Measurements from ENCODE around the gene FANCF.

The FANCF gene

DNA sequence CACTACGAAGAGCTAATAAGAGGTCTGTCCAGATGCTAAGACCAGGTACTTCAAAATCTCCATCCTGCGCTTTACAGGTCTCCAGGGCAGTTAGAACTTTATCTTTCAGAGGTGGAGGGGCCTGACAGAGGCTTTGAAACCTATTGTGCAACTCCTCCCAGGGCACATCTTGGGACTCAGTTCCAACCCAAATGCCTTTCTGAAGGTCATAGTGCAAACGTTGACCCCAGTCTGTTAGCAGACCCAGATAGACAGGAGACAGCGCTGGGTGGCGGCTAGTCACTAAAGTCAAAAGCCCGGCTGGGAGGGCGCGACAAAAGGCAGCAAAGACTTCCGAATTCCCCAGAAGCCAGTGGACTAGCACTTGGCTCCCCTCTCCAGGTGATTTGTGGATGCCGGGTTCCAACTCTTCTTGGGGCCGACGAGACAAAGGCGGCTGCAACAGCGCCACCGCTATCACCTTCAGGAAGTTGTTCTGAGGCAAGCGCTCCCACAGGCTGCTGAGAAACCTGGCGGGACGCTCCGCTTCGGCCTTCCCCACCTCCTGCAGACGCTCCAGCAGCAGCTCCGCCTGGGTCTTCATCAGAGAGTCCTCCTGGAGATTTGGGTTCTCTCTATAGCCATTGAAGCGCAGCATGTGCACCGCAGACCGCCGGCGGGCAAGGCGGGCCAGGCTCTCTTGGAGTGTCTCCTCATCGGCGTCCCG is 728 bp downstream of the FANCF start:
- DNase-seq, result peak; percentile 21 to 78 (median 53)

DNA sequence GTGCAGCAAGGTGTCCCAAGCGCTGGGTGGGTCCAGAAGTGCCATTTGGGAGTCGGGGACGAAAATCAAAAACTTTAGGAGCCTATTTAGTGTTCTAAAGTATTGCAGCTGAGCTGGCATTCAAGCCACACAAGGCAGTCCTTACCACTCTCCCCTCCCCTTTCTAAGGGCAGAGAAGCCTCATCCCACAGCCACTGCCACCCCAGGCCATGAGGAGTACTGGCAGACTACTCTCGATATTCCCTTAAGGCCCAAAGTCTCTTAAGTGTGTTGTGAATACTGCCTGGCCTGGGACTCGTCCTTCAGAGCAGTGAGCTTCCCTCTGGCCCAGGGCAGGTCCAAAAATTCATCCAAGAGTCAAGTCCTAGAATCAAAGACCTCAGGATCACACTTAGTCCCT is 7.8 kb downstream of the FANCF start:
- DNase-seq, result no peak

DNA sequence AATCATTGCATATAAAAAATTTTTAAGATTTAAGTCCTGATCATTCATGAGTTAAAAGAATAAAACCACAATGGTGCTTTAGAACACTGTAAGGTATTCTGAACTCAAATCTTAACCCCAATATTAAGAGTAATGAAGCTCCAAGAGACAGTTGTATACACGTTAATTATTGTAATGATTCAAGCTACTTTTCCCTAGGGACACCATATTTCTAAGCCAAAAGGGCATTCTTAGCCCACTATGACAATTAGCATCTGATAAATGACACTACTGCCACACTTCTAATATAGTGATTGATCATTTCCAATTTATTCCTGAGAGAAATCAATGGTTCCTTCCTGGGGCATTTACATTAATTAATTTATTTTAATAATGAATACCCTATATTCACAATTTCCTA is 21.7 kb downstream of the FANCF start:
- DNase-seq, result no peak

DNA sequence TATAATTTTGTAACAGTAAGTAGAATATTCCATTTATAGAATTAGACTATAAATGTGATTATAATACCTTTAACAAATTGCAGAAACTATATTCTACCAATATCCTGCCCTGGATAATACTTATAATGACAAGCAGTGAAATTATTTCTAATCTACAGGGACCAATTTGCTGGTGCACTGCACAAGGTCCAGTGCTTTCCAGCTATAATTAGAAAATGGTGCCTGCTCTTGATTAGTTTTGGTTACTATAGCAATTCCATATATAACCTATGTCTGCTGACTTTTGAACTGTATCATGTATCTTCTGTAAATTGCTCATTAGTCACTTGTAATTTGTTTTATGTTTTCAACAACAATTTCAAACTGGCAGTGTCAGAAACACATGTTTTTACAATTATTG is 23.1 kb downstream of the FANCF start:
- DNase-seq, result no peak

DNA sequence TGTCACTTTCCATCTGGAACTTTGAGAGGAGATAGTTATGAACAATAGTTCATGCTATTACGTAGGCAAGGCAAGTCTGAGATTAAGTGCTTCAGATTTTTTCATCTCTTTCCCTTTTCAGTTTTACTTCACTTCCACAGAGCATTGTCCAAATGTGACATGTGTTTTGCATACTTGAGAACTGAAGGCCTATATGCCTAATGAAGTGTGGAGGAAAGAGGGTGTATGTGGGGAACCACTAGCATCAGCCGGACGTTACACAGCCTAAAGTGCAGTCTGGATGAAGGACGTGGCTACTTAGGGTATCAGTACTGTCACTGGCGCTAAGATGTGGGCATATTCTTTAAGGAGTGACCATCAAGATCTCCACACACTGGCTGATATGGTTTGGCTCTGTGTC is 26.2 kb downstream of the FANCF start:
- no peak for DNase-seq

DNA sequence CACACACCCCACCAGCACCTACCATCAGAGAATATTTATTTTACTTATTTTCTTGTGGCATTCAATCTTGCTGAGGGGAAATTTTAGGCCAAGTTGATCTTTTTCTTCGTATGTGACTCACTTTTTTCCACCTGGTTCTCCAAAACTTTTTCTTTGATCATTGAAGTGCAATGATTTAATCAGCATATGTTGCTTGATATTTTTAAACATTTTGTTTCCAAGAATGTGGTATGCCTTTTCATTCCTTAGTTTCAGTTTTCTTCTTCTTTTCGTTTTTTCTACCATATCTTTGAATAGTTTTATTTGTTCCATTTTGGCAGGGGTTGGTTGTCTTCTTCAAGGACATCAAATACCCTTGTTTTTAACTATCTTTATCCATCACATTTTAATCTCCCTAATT is 28.6 kb downstream of the FANCF start:
- DNase-seq, result no peak

DNA sequence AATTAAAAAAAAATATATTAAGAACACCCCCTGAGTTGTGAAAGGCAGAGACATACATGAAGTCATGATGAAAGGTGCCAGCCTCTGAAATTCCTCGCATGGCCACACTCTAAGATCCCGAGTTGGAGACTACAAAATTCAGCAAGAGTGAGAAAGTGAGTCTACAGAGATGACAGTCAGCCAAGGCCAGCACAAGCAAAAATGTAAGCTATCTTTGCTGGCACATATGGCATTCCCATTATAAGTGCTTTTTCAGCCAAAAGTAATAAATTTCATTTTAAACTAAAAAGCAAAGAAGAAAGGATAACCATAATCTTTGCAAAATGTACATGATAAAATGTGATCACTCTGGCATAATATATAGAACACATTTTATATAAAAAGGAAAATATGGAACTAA is 40.6 kb downstream of the FANCF start:
- DNase-seq, result no peak

DNA sequence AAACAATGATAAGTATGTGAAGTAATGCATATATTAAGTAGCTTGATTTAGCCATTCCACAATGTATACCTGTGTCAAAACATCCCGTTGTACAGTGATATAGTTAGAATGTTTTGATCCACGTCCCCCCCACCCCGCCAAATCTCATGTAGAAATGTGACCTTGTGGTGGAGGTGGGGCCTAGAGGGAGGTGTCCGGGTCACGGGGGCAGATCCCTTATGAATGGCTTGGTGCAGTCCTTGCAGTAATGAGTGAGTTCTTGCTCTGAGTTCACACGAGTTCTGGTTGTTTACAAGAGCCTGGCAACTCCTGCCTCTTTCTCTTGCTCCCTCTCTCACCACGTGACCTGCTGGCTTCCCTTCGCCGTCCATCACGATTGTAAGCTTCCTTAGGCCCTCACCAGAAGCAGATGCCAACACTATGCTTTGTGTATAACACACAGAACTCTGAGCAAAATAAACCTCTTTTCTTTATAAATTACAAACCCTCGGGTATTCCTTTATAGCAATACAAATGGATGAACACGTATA is 41.6 kb downstream of the FANCF start:
- no peak for DNase-seq

DNA sequence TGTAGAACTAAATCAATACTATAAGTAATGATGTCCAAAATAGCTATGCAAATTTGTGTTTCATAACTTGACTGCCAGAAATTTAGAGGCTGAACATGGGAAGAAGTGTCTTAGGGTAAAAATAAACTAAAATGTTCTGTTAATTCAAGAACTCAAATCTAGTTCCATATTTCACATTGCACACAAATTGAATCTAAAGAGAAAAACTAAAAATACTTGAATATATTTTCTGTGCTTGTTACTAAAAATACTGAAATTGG is 43.5 kb downstream of the FANCF start:
- DNase-seq, result no peak

DNA sequence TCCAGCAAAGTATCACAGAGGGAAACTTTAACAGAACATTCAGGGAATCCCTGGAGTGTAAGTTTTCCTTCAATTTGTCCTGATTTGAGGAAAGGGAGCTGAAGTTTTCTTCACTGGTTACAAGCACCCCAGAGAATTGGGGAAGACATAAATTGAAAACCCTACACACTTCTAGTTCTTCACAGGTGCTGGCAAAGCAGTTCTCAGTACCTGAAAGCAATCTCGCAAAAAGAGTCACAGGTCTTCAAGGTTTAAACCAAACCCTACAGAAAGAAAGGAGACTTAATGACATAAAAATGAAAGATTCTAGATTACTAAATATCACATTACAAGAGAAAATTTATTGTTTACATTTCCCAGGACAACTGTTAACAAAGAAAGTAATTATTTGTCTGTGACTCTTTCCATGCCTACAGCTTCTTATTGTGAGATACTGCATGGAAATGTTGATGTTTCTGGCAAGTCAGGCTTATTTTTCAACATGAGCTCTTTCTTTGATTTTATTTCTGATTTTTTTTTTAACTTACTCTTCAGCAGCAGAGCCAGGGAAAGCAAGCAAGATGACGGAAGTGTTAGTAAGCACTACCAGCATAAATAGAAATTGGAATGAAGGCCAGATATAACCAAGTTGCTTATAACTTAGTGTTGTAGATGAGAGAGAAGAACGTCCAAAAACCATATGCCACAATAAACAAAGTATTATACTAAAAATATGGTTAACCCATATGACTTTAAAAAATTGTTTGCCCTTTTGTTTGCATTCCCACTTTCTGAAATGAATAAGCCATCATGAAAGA is 44.1 kb downstream of the FANCF start:
- DNase-seq, result no peak

DNA sequence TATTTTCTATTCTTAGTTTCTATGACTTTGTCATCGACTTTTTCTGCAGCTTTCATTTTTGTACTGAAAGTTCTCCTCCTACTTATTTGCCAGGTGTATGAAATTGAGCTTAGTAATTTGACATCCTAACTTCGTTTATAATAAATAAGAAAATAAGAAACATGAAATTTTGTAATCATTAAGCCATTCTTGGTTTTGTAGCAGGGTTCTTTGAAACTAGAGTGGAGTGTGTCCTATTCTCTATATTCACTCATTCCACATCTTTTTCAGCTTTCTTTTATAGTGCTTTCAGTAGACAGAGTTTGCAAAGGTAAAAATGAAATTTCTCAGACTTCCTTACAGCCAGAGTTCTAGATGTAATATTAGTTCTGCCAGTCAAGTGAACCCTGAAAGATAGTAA is 47.8 kb downstream of the FANCF start:
- no peak for DNase-seq
